Stimulated activated CD4-positive, alpha-beta T cell treated with anti-CD3 and anti-CD28 coated beads, Interleukin-12 subunit alpha, Interleukin-12 subunit beta, amount 100 ng/mL, for 48 hours (primary cell): ENCODE results near the gene DNAH11.
"Not testable (repeated sequence)": the region's sequence is repeated elsewhere in the genome, so short reads cannot be mapped to it uniquely, and the experiment has no call there.

Source experiments
- DNase-seq, 3 donors: peaks; one replicate each; pipeline ENCODE4 v3.0.0-alpha.2; 2020; ENCODE audit warnings: low read depth in 2 of 3, low spot score in 1 of 3

The DNAH11 gene

GRCh38 chr7:21869785-21870402 lies 327.1 kb downstream of the DNAH11 start:
- DNase-seq, result no peak

- no peak for DNase-seq
Observed at GRCh38 chr7:21883069-21883468, 340.2 kb downstream of the DNAH11 start.

GRCh38 chr7:21883501-21883900 lies 340.7 kb downstream of the DNAH11 start:
- not testable (repeated sequence) for DNase-seq

- DNase-seq, result no peak
Observed at GRCh38 chr7:21884496-21884895, 341.7 kb downstream of the DNAH11 start.

GRCh38 chr7:21886396-21886795 lies 343.6 kb downstream of the DNAH11 start:
- DNase-seq, result no peak

GRCh38 chr7:21887353-21887752 lies 344.5 kb downstream of the DNAH11 start:
- DNase-seq, result no peak

GRCh38 chr7:21887779-21888178 lies 344.9 kb downstream of the DNAH11 start:
- DNase-seq, result no peak

- DNase-seq, result no peak
Observed at GRCh38 chr7:21891291-21891690, 348.5 kb downstream of the DNAH11 start.

GRCh38 chr7:21893401-21893800 lies 350.6 kb downstream of the DNAH11 start:
- no peak for DNase-seq

- DNase-seq, result no peak
Observed at GRCh38 chr7:21898265-21898930, 355.6 kb downstream of the DNAH11 start.

- DNase-seq, result no peak
Observed at GRCh38 chr7:21902240-21902639, 359.4 kb downstream of the DNAH11 start.

GRCh38 chr7:21903020-21903786 lies 360.4 kb downstream of the DNAH11 start:
- DNase-seq, result no peak

- DNase-seq, result no peak
Observed at GRCh38 chr7:21908746-21909145, 365.9 kb downstream of the DNAH11 start.

- no peak for DNase-seq
Observed at GRCh38 chr7:21910253-21910652, 367.4 kb downstream of the DNAH11 start.

- no peak for DNase-seq
Observed at GRCh38 chr7:21911341-21911875, 368.6 kb downstream of the DNAH11 start.

- DNase-seq, result no peak
Observed at GRCh38 chr7:21912305-21912704, 369.5 kb downstream of the DNAH11 start.

- no peak for DNase-seq
Observed at GRCh38 chr7:21912931-21913780, 370.3 kb downstream of the DNAH11 start.

GRCh38 chr7:21914671-21915070 lies 371.8 kb downstream of the DNAH11 start:
- DNase-seq, result no peak

- DNase-seq, result no peak
Observed at GRCh38 chr7:21915140-21915539, 372.3 kb downstream of the DNAH11 start.

- DNase-seq, result no peak
Observed at GRCh38 chr7:21916176-21916575, 373.3 kb downstream of the DNAH11 start.

- DNase-seq, result no peak
Observed at GRCh38 chr7:21916629-21917028, 373.8 kb downstream of the DNAH11 start.
